GM23248 (cell line): ENCODE results near the gene PDIA5.

Source experiments
- EZH2 ChIP-seq: fragments of 200-600 bp; sonication (generic); IDR thresholded peaks from 2 replicates; pipeline ENCODE4 v1.6.1; 2018; ENCODE audit warnings: antibody characterized with exemption, mild to moderate bottlenecking; ENCODE audit not compliant: insufficient read depth, poor library complexity, severe bottlenecking
- EZH2phosphoT487 ChIP-seq: fragments of 200-600 bp; sonication (generic); IDR thresholded peaks from 2 replicates; pipeline ENCODE4 v1.6.1; 2018; ENCODE audit warnings: antibody characterized with exemption, moderate library complexity, mild to moderate bottlenecking, low read depth; ENCODE audit not compliant: insufficient read depth

DNA sequence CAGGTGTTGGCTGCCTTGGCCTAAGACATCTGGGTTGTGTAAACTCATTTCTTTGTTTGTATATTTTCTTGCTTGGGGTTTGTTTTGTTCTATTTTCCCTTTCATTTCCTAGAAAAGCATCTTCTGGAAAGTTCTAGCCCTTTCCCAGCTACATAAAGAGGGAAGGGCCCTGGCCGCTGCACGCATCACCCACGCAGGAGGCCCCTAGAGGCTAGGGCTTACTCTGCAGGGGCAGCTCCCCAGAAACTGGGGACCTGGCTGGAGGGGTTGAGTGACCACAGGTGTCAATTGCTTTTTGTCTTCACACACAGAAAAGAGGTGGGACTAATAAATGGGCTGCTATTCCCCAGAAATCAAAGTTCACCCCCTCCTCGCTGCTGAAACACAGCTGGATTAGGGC, 52.6 kb downstream of the PDIA5 start:
- no peak for TF ChIP-seq EZH2
- no peak for TF ChIP-seq EZH2phosphoT487
